ENCODE measurements around the gene CARF.
"Not testable (repeated sequence)": the region's sequence is repeated elsewhere in the genome, so short reads cannot be mapped to it uniquely, and the experiment has no call there.

The CARF gene

DNA sequence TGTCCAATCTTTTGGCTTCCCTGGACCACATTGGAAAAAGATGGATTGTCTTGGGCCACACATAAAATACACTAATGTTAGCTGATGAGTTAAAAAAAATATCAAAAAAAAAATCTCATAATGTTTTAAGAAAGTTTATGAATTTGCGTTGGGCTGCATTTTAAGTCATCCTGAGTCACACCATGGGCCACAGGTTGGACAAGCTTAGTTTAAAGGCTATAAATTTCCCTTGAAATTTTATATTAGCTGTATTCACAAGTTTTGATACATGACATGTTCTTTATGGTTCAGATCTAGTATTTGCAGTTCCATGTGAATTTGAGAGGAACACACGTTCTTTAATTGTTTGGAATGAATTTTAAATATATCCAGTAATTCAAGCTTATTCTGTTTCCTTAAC lies 21.9 kb downstream of the CARF start:
- in situ Hi-C loops (cut with MboI; ENCODE audit: low sequenced_read_pairs), result no loop called here

DNA sequence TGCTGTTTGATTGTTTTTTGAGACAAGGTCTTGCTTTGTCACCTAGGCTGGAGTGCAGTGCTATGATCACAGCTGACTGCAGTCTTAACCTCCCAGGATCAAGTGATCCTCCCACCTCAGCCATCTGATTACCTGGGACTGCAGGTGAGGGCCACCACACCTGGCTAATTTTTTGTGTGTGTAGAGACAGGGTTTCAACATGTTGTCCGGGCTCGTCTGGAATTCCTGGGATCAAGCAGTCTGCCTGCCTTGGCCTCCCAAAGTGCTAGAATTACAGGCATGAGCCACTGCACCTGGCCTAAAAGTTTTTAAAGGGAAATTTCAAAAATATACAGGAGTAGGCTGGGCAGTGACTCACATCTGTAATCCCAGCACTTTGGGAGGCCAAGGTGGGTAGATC lies 22.4 kb downstream of the CARF start:
- in situ Hi-C loops (cut with MboI; ENCODE audit: low sequenced_read_pairs), result no loop called here

DNA sequence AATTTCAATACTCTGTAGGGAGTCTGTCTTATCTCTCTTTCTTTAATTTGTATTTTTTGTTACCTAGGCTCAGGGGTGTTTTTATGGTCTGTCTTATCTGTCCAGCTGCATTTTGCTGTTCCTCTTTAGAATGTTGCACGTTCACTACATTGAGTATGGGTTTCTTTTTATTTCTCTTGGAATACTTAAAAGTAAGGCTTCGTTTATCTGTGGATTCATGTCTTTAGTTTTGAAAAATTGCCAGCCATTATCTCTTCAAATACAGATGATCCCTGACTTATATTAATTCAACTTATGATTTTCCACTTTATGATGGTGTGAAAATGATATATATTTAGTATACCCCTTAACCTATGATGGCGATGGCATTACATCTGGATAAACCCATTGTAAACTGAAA lies 26.9 kb downstream of the CARF start:
- in situ Hi-C loops (cut with MboI; ENCODE audit: low sequenced_read_pairs), result no loop called here

DNA sequence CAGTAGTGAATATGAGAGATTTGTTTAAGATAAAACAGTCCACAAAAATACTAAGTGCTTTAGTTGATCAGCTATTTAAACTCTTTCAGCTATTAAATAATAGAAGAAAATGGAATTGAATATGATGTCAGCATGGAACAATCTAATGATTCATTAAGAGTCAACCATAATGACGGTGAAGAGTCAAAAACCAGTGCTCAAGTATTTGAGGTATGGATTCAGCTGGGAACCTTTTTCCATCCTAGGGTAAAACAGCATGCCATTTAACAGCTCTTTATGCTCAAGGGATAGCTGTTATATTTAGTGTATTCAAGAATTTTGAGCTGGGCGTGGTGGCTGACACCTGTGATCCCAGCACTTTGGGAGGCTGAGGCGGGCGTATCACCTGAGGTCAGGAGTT lies 29.7 kb downstream of the CARF start:
- in situ Hi-C loops (cut with MboI; ENCODE audit: low sequenced_read_pairs), result no loop called here

DNA sequence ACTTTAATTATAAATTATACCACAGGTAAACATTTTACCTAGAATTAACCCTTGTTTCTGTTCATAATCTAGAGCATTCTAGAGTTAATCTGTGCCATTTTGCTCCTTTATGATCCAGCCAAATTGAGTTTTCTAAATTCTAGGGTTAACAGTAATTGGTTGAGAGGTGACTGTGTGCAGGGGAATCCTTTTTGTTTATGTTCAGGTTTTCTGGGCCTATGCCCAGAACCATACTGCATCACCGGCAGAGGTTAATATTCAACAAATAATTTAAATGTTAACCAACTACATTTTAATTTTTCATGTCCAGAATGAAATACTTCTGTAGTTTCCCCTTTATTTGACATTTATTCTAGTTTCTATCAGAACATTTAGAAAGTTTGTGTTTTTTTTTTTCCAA lies 32.3 kb downstream of the CARF start:
- in situ Hi-C loops (cut with MboI; ENCODE audit: low sequenced_read_pairs), result no loop called here

DNA sequence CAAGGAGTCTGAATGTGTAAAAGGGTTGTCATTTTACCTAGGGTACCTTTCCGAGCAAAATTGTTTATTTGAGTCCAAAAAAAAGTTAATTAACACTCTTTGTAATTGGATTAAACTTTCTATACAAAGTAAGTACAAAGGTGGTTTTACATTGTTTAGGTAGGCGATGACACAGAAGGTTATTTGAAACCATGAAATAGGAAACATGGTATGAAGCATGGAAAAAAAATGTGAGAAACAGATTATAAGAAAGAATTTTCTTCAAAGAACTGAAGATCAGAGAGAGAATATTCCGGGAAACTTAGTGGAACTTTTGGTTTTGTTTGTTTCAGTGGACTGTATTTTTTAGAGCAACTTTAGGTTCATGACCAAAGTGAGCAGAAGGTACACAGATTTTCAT lies 32.7 kb downstream of the CARF start:
- in situ Hi-C loops (cut with MboI; ENCODE audit: low sequenced_read_pairs), result no loop called here

DNA sequence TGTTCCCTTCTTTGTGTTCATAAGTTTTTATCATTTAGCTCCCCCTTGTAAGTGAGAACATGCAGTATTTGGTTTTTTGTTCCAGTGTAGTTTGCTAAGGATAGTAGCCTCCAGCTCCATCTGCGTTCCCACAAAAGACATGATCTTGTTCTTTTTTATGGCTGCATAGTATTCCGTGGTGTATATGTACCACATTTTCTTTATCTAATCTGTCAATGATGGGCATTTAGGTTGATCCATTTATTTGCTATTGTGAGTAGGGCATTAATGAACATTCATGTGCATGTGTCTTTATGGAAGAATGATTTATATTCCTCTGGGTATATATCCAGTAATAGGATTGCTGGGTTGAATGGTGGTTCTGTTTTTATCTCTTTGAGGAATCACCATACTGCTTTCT lies 33.4 kb downstream of the CARF start:
- in situ Hi-C loops (cut with MboI; ENCODE audit: low sequenced_read_pairs), result no loop called here

DNA sequence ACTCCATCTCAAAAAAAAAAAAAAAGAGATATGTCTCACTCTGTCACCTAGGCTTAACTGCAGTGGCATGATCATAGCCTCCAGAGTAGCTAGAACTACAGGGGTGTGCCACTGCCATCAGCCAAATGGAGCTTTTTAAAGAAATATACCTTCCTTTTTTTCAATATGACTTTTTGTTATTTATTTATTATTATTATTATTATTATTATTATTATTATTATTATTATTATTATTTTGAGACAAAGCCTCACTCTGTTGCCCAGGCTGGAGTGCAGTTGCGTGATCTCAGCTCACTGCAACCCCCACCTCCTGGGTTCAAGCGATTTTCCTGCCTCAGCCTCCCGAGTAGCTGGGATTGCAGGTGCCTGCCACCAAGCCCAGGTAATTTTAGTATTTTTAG lies 37.3 kb downstream of the CARF start:
- in situ Hi-C loops (cut with MboI; ENCODE audit: low sequenced_read_pairs), result not testable (repeated sequence)

DNA sequence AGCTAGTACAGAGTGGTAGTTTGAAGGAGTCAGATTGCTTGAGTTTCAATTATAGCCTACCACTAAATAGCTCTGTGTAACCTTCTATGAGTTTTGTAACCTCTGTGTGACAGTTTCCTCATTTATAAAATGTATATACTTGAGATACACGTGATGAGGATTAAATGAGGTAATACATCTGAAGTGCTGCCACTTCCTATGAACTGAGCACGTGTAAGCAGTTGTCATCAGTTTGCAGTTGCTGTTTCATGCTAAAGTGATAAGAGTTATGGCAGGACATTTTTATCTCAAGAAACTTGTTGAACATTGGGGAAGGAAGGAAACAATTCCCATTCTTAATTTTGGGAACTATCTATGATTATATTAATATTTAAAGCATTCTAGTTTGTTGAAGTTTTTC lies 38.5 kb downstream of the CARF start:
- in situ Hi-C loops (cut with MboI; ENCODE audit: low sequenced_read_pairs), result no loop called here

DNA sequence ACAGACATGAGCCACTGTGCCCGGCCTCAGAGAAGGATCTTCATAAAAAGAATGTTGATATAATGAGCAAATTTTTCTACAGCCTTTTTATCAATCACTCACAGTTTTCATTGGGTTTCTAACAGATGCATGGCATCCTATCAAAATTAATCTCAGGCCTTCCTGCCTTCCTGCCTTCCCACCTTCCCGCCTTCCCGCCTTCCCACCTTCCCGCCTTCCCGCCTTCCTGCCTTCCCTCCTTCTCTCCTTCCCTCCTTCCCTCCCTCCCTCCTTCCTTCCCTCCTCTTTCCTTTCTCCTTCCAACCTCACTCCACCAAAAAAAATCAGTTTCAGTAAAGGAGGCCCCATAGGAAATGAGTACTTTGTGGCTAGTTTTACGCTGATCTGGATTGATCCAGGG lies 48.4 kb downstream of the CARF start:
- in situ Hi-C loops (cut with MboI; ENCODE audit: low sequenced_read_pairs), result no loop called here

DNA sequence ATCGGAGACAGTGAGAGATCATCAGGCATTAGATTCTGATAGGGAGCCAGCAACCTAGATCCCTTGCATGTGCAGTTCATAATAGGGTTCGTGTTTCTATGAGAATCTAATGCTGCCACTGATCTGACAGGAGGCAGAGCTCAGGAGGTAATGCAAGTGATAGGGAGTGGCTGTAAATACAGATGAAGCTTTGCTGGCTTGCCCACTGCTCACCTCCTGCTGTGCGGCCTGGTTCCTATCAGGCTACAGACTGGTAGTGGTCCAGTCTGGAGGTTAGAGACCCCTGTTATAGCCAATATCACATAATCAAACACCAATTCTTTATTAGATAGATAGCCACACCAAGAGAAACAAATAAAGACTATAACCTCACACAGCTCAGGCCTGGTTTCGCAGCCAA lies 51.6 kb downstream of the CARF start:
- in situ Hi-C loops (cut with MboI; ENCODE audit: low sequenced_read_pairs), result no loop called here

DNA sequence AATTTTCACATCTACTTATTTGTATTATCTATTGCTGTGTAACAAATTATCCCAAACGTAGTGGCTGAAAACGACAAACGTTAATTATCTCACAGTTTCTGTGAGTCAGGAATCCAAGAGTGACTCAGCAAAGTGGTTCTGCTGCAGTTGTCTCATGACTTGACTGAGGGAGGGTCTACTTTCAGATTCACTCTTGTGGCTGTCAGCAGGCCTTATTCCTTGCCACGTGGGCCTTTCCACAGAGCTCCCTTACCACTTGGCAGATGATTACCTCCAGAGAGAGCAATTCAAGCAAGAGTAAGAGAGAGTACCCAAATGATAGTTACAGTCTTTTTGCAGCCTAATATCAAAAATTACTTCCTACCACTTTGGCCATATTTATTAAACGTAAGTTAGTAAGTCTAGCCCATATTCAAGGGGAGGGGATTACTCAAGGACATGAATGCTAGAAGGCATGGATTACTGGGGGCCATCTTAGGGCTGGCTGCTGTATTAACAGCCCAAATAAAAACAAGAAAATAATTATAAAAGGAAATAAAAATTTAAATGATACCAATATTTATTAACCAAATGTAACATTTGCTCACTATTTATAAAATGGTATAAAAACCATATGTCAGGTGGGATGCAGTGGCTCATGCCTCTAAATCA lies 53.9 kb downstream of the CARF start:
- in situ Hi-C loops (cut with MboI; ENCODE audit: low sequenced_read_pairs), result no loop called here

DNA sequence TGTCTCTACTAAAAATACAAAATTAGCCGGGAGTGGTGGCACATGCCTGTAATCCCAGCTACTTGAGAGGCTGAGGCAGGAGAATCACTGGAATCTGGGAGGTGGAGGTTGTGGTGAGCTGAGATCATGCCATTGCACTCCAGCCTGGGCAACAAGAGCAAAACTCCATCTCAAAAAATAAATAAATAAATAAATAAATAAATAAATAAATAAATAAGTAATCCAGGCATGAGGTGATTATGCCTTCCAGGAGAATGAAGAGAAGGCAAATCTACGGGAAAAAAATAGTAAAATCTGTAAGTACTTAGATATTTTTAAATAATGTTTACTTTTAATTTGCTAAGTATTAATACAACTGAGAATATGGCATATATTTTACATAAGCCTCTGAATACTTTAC lies 57.3 kb downstream of the CARF start:
- in situ Hi-C loops (cut with MboI; ENCODE audit: low sequenced_read_pairs), result not testable (repeated sequence)

DNA sequence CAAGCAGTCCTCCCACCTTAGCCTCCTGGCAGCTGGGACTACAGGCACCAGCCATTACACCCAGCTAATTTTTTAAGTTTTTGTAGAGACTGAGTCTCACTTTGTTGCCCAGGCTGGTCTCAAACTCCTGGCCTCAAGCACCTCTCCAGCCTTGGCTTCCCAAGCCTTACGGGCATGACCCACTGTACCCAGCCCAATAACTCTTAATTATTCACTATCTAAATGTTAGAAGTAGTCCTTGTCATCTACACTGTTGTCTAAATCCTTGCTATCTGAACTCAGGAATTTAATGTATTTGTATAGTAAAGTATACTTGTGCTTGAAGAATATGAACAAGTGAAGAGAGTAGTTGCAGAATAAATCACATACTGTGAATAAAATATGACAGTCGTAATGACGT lies 64.7 kb downstream of the CARF start:
- in situ Hi-C loops (cut with MboI; ENCODE audit: low sequenced_read_pairs), result no loop called here

DNA sequence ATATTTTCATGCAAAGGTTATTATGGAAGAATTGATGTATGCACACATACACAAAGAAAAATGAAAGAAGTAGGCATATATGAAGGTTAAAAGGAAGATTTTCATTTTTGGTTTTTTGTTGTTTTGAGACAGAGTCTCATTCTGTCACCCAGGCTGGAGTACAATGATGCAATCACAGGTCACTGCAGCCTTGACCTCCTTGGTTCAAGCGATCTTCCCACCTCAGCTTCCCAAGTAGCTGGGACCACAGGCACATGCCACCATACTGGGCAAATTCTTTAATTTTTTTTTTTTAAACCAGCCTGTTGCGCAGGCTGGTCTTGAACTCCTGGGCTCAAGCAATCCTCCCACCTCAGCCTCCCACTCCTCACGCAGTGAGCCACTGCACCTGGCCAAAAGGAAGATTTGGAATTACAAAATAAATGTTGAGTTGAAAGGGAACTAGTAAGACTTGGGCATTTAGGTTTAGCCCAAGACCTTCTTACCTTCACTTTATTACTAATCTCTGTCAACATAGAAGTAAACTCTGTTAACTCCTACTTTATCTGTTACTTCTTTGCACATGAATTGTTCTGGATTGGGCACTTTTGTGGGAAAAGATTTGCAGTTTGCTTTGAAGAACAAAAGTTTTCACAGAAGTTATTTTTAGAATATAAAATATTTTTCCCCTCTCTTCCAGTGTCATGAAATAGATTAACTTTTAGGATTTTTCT lies 70.9 kb downstream of the CARF start:
- in situ Hi-C loops (cut with MboI; ENCODE audit: low sequenced_read_pairs), result no loop called here

DNA sequence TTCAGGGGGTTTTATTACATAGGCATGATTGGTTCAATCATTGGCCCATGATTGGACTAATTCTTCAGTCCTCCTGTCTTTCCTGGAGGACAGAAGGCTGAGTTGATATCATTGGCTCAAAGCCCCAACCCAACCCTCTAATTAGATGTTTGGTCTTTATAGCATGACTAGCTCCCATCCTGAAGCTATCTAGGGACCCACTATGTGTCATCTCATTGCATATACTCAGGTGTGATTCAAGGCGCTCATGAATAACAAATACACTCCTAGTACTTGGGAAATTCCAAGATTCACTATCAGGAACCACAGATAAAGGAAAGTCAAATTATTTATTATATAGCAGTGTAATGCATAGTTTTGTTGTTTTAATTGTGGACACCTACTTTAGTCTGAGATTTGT lies 77.7 kb downstream of the CARF start:
- in situ Hi-C loops (cut with MboI; ENCODE audit: low sequenced_read_pairs), result no loop called here

DNA sequence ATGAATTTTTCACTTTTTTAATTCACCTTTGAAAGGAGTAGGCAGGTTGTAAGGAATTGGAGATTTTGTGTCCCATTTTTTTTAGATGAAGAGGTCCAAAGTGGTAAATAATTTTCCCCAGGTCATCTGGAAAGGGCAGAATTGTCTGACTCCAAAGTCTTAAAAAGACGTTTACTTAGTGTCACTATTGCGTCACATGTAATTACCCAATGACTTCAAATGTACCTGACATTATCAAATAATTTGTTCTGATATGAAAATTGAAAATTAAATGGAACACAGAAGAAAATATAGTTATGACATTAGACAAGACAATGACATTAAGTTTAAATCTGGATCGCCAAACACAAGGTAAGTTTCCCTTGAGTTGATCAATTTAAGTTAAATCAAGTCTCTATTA lies 78.4 kb downstream of the CARF start:
- in situ Hi-C loops (cut with MboI; ENCODE audit: low sequenced_read_pairs), result no loop called here

DNA sequence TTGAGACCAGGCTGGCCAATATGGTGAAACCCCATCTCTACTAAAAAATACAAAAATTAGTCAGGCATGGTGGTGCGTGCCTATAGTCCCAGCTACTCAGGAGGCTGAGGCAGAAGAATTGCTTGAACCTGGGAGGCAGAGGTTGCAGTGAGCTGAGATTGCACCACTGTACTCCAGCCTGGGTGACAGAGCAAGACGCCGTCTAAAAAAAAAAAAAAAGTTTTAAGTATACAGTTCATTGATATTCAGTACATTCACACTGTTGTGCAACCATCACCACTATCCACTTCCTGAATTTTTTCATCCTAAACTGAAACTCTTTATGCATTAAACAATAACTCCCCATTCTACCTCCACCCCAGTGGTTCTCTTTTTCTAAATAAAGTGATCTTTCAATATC lies 85.0 kb downstream of the CARF start:
- in situ Hi-C loops (cut with MboI; ENCODE audit: low sequenced_read_pairs), result not testable (repeated sequence)

DNA sequence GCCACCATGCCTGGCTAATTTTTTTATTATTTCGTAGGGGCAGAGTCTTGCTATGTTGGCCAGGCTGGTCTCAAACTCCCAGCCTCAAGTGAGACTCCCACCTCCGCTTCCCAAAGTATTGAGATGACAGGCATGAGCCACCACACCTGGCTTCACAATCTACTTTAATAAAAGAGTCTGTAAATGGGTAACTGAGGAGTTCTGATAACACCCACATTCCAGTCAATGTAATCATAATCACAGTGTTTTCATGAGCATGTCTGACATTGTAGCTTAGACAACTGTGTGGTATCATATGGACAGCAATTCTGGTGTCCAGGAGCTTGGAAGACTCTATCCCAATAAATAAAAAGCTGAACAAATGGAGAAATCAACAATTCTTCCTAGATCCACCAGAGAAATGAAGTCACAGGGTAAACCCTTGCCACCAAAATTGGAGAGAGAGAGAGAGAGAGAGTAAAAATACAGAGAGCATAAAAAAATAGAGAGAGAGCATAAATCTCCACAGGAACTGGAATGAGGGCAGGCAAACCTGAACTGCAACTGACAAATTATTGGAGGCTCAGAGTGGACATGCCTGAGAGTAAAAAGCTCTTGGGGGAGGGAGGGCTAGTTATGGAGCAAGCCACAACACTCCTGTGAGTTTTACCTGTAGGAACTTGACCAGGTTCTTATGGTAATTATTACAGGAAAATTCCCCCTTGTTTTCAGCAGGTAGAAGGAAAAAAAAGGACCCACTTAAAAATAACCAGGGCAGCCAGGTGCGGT lies 90.2 kb downstream of the CARF start:
- in situ Hi-C loops (cut with MboI; ENCODE audit: low sequenced_read_pairs), result no loop called here

DNA sequence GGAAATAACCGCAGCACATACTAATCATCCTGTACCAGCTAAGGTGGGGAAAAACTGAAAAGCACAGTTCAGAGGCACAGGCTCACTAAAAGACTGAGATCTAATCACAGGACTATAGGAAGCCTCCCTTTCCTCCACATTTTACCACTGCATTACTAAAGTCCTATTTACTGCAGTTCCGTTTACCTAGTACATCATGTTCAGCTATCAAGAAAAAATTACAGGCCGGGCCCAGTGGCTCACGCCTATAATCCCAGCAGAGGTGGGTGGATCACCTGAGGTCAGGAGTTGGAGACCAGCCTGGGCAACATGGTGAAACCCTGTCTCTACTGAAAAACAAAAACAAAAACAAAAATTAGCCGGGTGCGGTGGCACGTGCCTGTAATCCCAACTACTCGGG lies 91.6 kb downstream of the CARF start:
- in situ Hi-C loops (cut with MboI; ENCODE audit: low sequenced_read_pairs), result no loop called here

DNA sequence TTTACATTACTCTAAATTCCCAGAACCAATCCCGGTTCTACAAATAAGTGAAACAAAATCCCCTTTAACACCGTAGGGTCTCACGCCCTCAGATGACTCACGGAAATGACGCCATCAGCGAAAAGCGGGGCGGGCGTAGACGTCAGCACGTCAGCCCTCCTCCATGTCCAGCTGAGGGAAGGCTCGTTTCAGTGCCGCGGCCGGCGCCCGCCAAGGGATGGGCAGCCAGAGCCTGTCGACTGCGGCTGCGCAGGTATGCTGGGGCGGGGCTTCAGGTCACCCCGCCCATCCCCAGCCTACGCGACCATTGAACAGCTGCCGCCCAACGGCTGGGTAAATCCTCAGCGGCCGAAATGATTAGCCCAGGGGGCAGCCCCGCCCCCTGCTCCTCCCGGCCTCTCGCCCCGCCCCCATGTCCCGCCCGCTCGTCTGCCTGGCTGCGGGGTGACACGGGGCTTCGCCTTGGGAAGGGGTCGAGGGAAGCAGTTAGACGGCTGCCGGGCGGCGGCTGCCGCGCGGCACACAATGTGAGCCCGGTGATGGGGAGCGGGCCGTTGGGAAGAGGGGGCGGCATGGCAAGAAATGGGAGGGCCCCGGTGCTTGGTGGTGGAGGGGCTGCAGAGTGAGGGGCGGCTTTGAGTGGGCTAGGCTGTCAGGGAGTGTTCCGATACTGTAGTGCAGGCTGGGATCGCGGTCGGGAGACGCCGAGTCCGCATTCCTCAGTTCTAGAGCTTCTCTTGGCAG lies 102.6 kb downstream of the CARF start, which contains the start of gene NBEAL1:
Gene NBEAL1, plus strand, starts transcription at position 420 of the 744 bp plus-strand sequence. CDS start 1,510 bp downstream, outside the sequence.
- in situ Hi-C loops (cut with MboI; ENCODE audit: low sequenced_read_pairs), result no loop called here
